HG03196 (cell line): Measurements from ENCODE around the gene CYP17A1.
"Not testable (repeated sequence)": the region's sequence is repeated elsewhere in the genome, so short reads cannot be mapped to it uniquely, and the experiment has no call there.

Experiments
- ATAC-seq: cut with Tn5 transposase; IDR thresholded peaks from one replicate; pipeline ENCODE4 v1.9.1; 2021; ENCODE audit not compliant: unreplicated experiment

Gene CYP17A1

DNA sequence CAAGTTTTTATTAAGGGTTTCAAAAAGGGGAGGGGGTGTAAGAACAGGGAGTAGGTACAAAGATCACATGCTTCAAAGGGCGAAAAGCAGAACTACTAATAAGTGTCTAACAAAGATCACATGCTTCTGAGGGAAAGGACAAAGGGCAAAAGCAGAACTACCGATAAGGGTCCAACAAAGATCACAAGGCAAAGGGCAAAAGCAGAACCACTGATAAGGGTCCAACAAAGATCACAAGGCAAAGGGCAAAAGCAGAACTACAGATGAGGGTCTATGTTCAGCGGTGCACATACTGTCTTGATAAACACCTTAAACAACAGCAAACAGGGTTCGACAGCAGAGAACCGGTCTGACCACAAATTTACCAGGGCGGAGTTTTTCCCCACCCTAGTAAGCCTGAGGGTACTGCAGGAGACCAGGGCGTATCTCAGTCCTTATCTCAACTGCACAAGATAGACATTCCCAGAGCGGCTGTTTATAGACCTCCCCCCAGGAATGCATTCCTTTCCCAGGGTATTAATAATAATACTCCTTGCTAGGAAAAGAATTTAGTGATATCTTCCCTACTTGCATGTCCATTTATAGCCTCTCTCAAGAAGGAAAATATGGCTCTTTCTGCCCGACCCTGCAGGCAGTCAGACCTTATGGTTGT lies 1.2 kb upstream of the CYP17A1 start:
- not testable (repeated sequence) for ATAC-seq

DNA sequence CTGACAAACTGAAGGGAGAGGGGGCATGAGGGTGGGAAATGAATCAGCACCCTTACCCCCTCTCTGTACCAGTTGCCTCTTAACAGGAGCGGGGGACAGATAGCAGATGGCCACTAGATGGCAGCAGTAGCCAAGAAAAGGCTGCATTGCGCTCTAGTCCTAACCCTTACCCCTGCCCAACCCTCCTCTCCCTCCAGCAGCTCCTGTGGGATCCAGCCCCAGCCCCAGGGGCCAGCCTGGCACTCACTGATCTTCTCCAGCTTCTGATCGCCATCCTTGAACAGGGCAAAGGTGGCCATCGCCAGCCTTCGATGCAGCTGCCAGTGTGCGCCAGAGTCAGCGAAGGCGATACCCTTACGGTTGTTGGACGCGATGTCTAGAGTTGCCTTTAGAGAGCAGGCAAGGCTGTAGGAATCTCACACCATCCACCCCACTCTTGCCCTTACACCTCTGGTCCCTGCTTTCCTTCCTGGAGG lies 2.2 kb downstream of the CYP17A1 start:
- no peak for ATAC-seq

DNA sequence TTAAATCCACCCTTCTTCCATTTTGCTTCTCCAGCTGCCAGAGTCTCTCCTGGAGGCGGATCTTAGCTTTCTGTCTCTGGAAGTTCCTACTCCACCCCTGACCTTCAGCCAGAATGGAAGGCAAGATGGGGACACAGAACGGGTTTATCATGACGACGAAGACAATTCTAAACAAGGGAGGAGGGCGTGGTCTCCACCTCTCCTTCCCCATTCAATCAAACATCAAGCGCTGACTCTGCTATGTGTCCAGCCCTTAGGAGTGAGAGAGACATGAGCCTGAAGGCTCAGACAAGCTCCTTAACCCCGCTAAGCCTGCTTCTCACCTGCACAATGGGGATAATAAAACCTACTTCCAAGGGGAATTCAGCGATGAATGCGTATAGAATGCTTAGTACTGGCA lies 3.1 kb downstream of the CYP17A1 start:
- ATAC-seq, result no peak

DNA sequence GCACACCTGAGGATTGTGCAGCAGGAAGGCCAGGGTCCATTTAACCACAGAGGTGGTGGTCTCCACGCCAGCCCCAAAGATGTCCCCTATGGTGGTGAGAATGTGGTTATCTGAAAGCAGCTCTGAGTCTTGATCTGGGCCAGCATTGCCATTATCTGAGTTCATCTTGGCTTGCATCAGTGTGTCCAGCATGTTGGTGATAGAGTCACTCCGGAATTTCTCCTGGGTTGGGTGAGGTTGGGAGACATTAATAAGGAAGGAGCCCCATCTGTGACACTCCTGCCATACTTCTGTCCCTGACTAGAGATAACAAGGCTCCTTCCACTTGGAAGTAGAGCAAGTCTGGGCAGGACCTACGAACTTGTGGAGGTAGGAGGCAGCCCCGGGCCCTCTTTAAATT lies 4.2 kb downstream of the CYP17A1 start:
- no peak for ATAC-seq

DNA sequence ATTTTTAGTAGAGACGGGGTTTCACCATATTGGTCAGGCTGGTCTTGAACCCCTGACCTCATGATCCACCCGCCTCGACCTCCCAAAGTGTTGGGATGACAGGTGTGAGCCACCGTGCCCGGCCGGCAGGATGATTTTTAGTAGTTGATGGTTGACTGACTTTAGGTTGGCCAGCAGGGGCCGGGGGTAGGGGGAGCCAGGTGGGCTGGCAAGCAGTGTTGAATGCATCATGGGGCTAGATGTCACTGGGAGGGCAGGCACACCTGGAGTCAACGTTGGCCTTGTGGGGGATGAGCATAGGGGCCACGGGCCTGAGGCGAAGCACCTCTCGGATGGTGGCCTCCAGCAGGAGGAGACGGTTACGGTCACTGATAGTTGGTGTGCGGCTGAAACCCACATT lies 5.0 kb downstream of the CYP17A1 start:
- no peak for ATAC-seq

DNA sequence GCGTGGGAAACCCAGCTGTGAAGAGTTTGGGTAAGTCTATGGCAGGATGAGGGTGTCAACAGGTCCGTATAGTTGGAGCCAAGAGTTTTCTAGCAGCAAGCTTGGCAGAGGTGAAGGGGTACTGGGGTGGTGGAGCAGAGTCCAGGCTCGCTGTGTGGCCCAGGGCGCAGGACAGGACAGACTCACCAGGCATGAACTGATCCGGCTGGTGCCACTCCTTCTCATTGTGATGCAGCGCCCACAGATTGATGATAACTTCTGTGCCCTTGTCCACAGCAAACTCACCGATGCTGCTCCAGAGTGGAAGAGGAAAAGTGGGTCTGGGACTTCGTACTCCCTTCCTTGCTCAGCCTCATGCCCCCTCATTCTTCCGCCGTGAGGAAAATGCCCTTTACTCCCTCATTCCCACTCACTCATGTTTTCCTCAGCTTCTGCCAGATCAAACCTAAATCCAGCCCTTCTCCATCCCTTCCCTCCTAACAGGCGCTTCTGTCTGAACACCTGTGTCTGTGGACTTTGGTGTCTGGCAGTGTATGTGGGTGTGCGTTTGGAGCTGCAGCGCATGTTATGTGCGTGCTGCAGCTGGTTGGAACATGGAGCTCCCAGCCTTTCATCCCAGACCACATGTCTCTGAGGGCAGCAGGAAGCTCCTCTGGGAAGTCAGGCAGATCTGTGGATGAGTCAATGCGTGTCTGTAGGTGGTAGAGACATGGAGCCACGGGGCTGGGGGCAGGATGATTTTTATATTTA lies 5.7 kb downstream of the CYP17A1 start:
- no peak for ATAC-seq

DNA sequence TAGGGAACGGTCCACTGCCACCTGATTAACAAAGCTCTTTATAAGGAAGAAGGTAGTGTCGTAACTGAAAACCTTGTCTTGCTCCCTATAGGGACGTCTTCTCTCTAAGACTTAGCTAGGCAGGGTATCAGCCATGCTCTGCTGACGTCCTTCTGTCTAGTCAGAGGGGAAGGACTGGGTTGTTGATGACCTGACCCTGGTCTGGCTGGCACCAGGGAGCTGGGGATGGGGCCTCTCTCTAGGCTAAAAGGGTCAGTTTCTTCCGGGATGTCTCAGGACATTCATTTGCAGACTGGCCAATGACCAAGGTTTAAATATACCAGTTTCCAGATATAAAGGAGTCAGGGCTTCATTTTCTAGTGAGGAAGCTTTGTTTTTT lies 9.6 kb downstream of the CYP17A1 start:
- ATAC-seq, result no peak

DNA sequence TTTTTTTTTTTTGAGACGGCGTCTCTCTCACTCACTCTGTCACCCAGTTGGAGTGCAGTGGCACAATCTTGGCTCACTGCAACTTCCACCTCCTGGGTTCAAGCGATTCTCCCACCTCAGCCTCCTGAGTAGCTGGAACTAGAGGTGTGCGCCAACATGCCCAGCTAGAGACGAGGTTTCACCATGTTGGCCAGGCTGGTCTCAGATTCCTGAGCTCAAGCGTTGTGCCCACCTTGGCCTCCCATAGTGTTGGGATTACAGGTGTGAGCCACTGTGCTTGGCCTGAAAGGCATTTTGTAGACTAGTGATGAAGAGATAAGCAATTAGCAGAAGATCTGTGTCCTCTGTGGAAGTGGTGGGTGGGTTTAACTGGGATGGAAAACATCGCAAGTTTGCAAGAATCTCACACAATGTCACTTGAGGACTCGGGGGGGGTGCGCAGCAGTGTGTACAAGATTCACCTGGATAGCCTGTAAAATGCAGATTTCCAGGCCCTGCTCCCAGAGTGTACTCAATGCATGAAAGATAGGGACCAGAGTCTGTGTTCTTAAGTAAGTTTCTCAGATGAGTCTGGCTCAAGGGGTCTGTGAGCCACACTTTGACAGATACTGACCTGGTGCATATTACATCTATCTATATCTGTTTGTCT lies 10.9 kb downstream of the CYP17A1 start:
- ATAC-seq, result no peak

DNA sequence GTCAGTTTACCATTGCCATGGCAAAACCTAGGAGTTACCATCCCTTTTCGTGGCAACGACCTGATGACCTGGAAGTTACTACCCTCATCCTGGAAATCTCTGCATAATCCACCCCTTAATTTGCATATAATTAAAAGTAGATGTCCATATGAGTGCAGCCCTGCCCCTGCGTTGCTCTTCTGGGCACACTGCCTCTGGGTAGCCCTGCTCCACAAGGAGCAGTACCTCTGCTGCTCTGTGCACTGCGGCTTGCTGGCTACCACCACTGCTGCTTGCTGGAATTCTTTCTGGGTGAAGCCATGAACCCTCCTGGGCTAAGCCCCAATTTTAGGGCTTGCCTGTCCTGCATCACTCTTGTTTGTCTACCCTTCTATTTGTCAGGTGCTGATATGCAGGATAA lies 12.5 kb downstream of the CYP17A1 start:
- no peak for ATAC-seq

DNA sequence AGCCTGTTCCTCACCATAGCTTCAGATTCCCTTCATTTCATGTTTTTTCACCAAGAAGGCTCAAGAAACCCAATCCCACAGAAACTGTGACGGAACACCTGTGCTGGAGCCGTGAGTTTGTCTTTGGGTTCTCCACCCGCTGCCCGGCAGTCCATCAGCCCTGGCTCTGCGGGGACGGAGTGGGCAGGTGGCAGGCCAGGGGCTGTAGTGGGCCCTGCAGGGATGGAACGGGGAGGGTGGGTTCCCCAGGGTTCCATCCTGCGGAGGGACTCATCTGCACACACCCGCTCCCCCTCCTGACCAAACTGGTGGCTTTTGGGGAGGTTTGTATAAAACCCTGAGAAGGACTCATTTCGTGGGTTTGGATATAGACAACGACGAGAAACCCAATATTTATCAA lies 15.0 kb downstream of the CYP17A1 start:
- no peak for ATAC-seq

DNA sequence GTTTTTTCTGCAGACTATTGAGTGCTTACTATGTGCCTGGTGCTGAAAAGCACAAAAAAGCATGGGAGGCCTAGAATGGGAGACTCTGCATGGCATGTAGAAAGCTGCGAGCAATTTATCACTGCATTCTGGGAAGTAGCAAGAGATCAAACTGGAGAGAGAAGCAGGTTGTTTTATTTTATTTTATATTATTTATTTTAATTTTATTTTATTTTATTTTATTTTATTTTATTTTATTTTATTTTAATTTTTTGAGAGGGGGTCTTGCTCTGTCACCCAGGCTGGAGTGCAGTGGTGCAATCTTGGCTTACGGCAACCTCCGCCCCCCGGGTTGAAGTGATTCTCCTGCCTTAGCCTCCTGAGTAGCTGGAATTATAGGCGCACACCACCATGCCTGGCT lies 17.2 kb downstream of the CYP17A1 start:
- not testable (repeated sequence) for ATAC-seq

DNA sequence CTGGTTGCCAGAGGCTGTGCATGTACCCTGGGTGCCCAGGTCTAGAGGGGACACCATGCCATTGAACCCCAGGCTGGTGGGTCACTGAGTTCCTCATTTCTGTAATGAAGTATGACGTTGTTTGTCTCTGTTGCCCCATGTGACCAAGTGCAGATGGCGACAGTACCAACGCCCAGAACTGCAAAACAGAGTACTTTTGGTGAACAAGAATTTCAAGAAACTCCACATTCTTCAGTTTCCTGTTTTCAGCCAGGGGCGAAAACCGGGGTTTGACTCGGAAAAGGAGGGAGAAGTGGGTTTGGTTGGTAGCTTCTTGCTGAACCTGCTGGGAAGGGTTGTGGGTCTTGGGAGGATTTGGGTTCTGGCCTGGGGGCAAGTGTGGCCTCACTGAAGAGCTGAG lies 18.2 kb downstream of the CYP17A1 start:
- ATAC-seq, result no peak

DNA sequence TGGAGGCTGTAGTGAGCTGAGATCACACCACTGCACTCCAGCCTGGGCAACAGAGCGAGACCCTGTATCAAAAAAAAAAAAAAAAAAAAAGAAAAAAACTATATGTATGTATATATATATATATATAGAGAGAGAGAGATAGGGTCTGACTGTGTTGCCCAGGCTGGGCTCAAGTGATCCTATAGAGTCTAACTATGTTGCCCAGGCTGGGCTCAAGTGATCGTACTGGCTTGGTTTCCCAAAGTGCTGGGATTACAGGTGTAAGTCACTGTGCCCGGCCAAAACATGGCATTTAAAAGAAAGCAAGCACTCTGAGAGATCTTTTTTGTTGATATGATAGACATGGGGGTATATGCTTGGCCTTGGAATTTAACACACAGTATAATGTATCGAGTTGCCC lies 20.0 kb downstream of the CYP17A1 start:
- no peak for ATAC-seq

DNA sequence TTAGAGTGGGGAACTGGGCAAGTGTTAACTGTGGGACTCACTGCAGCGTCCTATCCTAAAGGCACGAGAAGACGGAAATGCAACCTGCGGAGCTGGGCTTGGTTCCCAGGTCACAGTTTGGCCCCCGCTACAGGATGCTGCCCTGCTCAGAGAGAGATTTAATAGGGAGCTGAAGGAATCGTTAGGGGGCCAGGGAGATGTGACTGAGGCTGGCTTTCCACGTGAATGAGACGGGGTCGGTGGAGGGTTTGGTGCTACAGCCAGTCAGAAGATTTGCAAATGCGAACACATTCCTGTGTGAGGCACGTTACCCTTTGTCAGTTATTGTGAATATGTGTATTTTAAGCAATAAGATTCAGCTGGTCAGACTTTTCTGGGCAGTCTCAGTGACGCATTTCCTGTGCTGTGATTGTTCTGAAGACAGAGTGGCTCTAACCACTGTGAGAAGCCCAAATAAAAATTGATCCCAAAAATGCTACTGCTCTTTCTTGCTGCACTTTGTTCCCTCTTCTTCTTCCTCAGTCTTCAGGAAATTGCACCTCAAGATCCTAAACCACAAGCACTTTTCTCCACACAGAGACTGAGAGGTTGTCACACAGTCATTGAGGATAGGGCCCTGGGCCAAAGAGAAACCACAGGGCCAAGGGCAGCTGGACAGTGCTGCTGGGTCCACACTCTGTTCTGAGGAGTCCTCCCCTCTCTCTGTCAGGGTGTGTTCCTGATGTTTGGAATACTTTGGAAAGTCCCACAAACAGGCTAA lies 21.2 kb downstream of the CYP17A1 start:
- no peak for ATAC-seq

DNA sequence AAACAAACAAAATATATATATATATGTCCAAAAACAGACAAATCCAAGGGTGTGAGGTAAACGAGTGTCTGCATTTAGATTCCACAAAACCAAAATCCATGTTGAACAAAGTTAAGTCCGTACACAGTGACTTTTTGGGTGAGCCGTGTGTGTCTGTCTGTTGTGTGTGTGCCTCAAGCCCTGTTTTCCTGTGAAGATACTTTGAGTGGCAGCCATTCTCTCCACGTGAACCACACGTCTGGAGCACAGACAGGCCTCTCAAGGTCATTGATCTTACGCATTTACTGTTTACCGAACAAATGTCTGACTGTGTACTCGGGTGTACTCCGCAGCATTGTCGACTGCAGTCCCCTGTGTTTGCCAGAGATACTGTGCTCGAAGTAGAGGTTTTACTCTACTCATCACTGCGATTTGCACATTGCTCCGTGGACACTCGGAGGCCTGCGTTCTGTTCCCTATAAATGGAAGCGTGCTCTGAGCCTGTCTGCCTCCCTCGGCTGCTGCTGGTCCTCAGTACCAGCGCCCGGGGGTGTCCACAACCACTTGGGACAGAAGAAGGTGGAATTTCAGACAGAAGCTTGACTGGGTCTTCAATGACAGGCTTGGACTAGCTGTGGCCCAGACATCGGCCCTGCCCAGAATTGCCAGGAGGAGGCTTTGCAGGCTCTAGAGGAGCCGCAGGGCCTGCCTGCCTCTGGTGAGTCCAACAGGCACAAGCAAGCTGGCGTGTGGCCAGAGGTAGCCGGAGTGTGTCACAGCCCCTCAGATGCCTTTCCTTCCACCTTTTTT lies 22.1 kb downstream of the CYP17A1 start:
- ATAC-seq, result no peak

DNA sequence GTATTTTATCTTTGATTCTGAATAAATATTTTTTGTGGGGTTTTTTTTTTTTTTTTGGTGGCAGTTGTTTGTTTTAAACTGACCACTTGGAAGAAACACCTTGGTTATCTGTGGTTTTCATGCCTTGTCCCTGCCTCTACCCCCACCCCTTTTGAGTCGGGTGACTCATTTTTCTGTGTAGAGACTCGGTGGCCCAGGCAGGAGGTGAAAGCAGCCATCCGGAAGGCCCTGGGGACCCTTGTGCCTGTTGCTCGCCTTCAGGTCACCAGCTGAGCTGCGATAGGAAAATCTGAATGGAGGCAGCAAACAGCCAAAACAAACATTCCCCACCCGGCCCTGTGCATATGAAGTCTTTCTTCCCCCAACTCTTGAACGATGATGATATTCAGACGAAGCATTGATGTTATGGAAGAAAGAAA lies 22.8 kb downstream of the CYP17A1 start:
- ATAC-seq, result no peak

DNA sequence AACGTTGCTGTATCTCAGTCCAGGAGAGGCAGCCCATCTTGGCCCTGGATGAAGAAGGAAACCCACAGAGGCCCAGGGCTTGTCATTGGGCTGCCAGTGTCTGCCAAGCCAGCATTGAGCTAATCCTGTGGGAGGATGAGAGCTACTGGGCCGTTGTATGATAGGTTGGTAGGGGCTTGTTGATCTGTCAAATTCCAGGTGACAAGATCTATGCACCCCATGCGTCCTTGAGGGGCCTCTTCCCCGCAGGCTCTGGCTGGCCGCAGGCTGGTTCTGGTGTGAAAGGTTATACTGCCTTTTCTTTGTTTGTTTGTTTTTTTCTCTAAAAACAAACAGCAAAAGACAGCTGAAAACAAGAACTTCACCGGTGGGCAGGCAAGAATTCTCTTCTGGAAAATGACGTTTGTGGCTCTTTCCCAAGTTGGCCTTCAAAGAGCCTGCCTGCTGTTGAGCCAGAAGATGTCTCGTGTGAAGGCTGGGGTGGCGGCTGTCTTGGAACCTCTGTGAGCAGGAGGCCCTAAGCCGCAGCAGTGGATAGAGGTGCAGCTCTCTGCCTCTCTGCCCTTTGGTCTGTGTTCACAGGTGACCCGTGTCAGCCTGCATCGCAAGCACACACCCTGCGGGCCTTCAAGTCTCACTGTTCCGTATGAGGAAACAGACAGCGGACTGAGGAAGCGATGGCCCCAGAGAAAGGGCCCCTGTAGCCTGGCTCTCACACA lies 23.3 kb downstream of the CYP17A1 start:
- no peak for ATAC-seq

DNA sequence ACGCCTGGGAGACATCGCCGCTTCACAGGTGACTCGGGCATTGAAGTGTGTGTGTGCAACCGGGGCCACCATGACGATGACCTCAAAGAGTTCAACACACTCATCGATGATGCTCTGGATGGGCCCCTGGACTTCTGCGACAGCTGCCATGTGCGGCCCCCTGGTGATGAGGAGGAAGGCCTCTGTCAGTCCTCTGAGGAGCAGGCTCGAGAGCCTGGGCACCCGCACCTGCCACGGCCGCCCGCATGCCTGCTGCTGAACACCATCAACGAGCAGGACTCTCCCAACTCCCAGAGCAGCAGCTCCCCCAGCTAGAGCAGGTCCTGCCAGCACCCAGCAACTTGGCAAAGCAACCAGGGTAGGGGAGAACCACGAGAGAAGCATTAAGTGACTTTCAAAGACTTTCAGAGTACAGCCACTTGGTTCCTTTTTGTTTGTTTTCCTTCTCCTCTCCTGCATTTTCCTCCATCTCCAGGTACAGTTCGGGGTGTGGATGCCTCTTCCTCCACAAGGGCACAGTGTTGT lies 24.1 kb downstream of the CYP17A1 start:
- no peak for ATAC-seq

DNA sequence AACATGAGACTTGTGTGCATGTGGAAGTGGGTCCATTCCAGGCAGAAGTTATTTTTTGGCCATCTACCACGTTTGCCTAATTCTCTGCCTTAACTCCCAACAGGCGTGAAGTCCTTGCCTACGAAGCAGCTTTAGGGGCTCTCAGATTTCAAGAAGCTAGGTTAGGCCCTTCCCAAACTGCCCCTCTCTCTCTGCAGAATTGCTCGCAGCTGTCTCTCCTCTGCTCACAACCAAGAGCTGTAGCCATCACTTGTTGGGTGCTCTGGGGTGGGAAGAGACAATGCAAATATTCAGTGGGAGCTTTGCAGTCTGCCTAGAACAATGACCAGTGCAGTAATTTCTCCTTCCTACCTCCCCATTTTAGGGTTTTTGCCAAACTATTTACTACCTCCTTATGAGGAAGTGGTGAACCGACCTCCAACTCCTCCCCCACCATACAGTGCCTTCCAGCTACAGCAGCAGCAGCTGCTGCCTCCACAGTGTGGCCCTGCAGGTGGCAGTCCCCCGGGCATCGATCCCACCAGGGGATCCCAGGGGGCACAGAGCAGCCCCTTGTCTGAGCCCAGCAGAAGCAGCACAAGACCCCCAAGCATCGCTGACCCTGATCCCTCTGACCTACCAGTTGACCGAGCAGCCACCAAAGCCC lies 24.9 kb downstream of the CYP17A1 start:
- no peak for ATAC-seq
